Amniotic epithelial cell (primary cell): ENCODE data around the gene LKAAEAR1.

ENCODE experiments used
- DNase-seq: peaks from one replicate; pipeline ENCODE4 v3.0.0-alpha.2; 2010; ENCODE audit warnings: low read depth

The LKAAEAR1 gene

DNA sequence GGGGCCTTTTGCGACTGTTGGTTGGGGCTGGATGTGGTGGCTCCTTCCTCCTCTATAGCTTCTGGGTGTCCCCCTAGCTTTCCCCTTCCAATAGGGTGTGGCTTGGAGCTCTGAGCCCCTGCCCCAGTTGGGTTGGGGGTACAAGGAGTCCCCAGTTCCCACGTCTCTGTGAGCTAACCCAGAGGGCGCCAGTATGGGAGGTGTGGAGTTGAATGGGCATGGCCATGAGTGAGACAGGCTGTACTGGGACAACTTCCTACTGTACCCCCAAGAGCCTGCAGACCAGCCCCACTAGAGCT, 47.0 kb downstream of the LKAAEAR1 start:
- no peak for DNase-seq

GRCh38 chr20:64036346-64037198, 47.6 kb downstream of the LKAAEAR1 start:
- DNase-seq = peak; percentile 32

DNA sequence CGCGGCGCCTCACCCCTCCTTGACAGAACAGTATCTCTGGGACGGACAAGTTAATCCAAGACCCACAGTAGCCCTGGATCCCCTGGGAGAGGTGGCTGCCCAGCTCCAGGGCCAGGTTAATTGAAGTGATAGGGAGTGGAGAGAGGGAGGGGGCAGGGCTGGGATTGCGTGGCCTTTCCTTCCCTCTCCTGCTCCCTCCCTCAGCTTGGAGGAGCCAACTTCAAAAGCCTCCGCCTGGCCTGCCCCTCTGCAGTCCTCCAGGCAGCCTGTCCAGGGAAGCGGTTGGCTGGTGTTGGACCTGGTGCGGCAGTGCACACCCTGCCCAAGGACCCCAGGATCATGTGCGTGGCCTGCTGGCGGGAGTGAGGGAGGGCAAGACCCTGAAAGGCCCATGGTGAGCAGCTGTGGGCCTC, 48.3 kb downstream of the LKAAEAR1 start, which contains the start of gene C20orf204:
C20orf204 (plus strand) TSS at position 250 of the 413 bp plus-strand sequence; CDS start at position 392, 142 bp downstream.
- DNase-seq = no peak

DNA sequence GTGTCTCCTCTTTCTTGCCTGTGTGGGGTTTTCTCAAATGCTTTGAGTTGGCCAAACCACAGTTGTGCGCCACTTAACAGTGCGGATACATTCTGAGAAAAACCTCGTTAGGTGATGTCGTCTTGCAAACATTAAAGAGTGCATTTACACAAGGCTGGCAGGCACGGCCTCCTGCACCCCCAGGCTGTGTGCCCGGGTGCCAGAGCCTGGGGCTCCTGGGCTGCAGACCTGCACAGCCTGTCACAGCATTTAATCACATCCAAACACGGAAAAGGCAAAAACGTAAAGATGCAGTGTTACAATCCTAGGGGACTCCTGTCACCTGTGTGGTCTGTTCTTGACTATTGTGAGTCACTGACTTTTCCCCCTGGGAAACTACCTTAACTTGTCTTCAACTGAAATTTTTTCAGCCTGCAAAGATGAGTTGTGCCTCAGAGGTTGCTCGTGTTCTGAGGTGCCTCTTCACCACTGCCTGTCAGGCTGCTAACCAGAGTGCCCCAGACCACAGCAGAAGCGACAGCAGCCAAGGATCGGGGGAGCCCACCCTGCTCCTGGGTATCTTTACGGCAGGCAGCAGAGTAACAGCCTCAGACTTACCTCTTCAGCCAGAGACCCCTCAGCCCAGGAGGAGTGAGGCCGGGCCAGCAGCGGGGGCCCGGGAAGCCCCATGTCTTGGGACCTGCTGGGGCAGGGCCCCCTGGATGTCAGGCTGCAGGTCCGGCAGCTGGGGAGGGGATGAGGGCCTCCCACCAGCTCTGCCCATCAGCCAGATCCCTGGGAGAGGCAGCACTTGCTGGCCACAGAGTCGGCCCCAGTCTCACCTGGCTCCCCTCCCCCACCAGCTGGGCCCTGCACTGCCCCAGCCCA, 48.9 kb downstream of the LKAAEAR1 start:
- no peak for DNase-seq

GRCh38 chr20:64033981-64034493, 50.2 kb downstream of the LKAAEAR1 start:
- no peak for DNase-seq
